ENCODE data around the gene LRIT1. TPM values are rescaled to one million over a fixed set of nuclear protein-coding genes. Genes with fewer than 3 reads are reported as not detected.

Gene LRIT1
- total RNA-seq, 1 experiment from 2014 or later = not detected

GRCh38 chr10:84230359-84230758 is 11.0 kb downstream of the LRIT1 start:
- no peak overlapping the region for H3K4me3 ChIP-seq
- H3K4me1 ChIP-seq (replicated peaks; ENCODE audit: insufficient read depth) = no peaks in the 10 kb centered on the region
- BruUV-seq (replicated peaks) = no TSS peak
- intact Hi-C loops (cut with micrococcal nuclease; ENCODE audit: unreplicated experiment) = no loop called here
- H2AFZ ChIP-seq = no peak overlapping the region
- POLR2A ChIA-PET (ENCODE audit: unreplicated experiment) = no interaction called here
- CTCF ChIA-PET = no interaction called here
- no peaks in the 10 kb centered on the region for H3K9me2 ChIP-seq (ENCODE audit: insufficient read depth)
- H3K36me3 ChIP-seq (ENCODE audit: low read depth) = no peaks in the 10 kb centered on the region
- DNase-seq = no peak
- H3K9me3 ChIP-seq (ENCODE audit: insufficient read depth, low read depth) = no peaks in the 10 kb centered on the region
- no peaks in the 10 kb centered on the region for H3K79me2 ChIP-seq (ENCODE audit: low read depth)
- TF ChIP-seq CTCF (conservative IDR thresholded peaks at IDR 0.05) (no peak), EZH2 (IDR thresholded peaks at IDR 0.05; ENCODE audit: low read depth) (no peak)
- no peak overlapping the region for H3K27ac ChIP-seq
- no peaks in the 10 kb centered on the region for H4K20me1 ChIP-seq (ENCODE audit: insufficient read depth)
- no peaks in the 10 kb centered on the region for H3F3A ChIP-seq (ENCODE audit: insufficient read depth, low read depth)
- peaks cover 86% of the 10 kb centered on the region for H3K27me3 ChIP-seq (ENCODE audit: insufficient read depth, low read depth)
- H3K4me2 ChIP-seq = no peak overlapping the region

- Histone ChIP-seq H3K9me2 (ENCODE audit: insufficient read depth) (no peaks in the 10 kb centered on the region), H3K4me1 (replicated peaks; ENCODE audit: insufficient read depth) (no peaks in the 10 kb centered on the region), H2AFZ (no peak overlapping the region), H4K20me1 (ENCODE audit: insufficient read depth) (no peaks in the 10 kb centered on the region), H3K4me2 (no peak overlapping the region), H3K79me2 (ENCODE audit: low read depth) (no peaks in the 10 kb centered on the region), H3K27ac (no peak overlapping the region), H3K4me3 (no peak overlapping the region), H3F3A (ENCODE audit: insufficient read depth, low read depth) (no peaks in the 10 kb centered on the region), H3K27me3 (ENCODE audit: insufficient read depth, low read depth) (peaks cover 66% of the 10 kb centered on the region), H3K9me3 (ENCODE audit: insufficient read depth, low read depth) (no peaks in the 10 kb centered on the region), H3K36me3 (ENCODE audit: low read depth) (no peaks in the 10 kb centered on the region)
- POLR2A ChIA-PET (ENCODE audit: unreplicated experiment) = no interaction called here
- CTCF ChIA-PET = no interaction called here
- no peak for TF ChIP-seq EZH2 (IDR thresholded peaks at IDR 0.05; ENCODE audit: low read depth)
- TF ChIP-seq CTCF (conservative IDR thresholded peaks at IDR 0.05) = no peak
- no TSS peak for BruUV-seq (replicated peaks)
- intact Hi-C loops (cut with micrococcal nuclease; ENCODE audit: unreplicated experiment) = no loop called here
- DNase-seq = no peak
These were observed 13.5 kb downstream of the LRIT1 start for GRCh38 chr10:84227810-84228209.

- no peaks in the 10 kb centered on the region for H3K9me3 ChIP-seq (ENCODE audit: insufficient read depth, low read depth)
- no peaks in the 10 kb centered on the region for H3K9me2 ChIP-seq (ENCODE audit: insufficient read depth)
- no peak overlapping the region for H3K4me2 ChIP-seq
- no TSS peak for BruUV-seq (replicated peaks)
- intact Hi-C loops (cut with micrococcal nuclease; ENCODE audit: unreplicated experiment) = no loop called here
- no peak for DNase-seq
- H3K36me3 ChIP-seq (ENCODE audit: low read depth) = no peaks in the 10 kb centered on the region
- TF ChIP-seq CTCF (conservative IDR thresholded peaks at IDR 0.05) (no peak), EZH2 (IDR thresholded peaks at IDR 0.05; ENCODE audit: low read depth) (no peak)
- no peak overlapping the region for H3K4me3 ChIP-seq
- H3F3A ChIP-seq (ENCODE audit: insufficient read depth, low read depth) = no peaks in the 10 kb centered on the region
- no peaks in the 10 kb centered on the region for H4K20me1 ChIP-seq (ENCODE audit: insufficient read depth)
- H3K79me2 ChIP-seq (ENCODE audit: low read depth) = no peaks in the 10 kb centered on the region
- H3K27me3 ChIP-seq (ENCODE audit: insufficient read depth, low read depth) = peaks cover 66% of the 10 kb centered on the region
- CTCF ChIA-PET = no interaction called here
- H3K4me1 ChIP-seq (replicated peaks; ENCODE audit: insufficient read depth) = no peaks in the 10 kb centered on the region
- POLR2A ChIA-PET (ENCODE audit: unreplicated experiment) = no interaction called here
- no peak overlapping the region for H3K27ac ChIP-seq
- no peak overlapping the region for H2AFZ ChIP-seq
These were observed 14.7 kb downstream of the LRIT1 start for GRCh38 chr10:84226616-84227015.

Data from PC-9 (cell line).